Activated T-cell treated with anti-CD3 and anti-CD28 coated beads, Interleukin-2, amount 50 U/mL, for 48 hours (primary cell): ENCODE data around the gene RMND1.
A peak's percentile ranks its signal among the peaks of the same experiment; 100 is the strongest.
"Not testable (repeated sequence)": the region's sequence is repeated elsewhere in the genome, so short reads cannot be mapped to it uniquely, and the experiment has no call there.

ENCODE experiments used
- DNase-seq, 2 experiments: peaks; one replicate each; pipeline ENCODE4 v3.0.0-alpha.2; 2020

The RMND1 gene

DNA sequence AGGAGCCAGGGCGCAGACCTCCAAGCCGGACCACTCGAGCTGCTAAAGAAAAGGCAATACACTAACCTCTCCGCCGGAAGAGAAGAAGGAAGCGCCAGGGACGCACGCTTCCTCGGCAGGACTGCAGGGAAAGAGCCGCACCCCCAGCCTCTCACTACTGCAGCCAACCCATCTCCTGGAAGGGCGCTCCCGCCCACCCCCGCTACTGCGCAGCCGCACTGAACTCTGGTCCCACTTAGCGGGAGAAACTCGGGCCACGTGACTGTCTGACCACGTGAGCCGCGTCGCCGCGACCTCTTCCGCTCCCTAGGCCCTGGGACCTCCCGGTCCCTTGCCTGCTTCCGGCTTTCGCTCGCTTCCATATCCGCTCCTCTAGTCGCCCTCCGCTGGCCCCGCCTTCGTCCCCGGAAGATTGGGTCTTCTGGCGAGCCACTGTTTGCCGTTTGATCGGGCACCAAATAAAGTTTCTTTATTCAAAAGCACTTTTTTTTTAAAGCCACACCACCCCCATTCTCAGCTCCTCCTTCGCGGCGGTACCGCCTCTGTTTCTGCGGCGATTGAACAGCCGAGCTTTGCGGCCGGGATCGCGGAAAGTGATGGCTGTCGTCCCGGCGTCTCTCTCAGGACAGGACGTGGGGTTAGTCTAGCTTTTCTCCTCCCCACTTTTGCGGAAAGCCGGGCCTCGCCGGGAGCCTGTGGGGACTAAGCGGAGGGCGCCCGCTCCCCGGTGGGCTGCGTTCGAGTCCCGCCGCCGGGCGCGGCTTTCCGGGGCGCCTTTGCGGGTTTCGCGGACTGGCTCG is at the start of gene RMND1:
Gene RMND1 (minus strand): TSS at position 177 of the 800 bp plus-strand sequence. CDS start 6,315 bp downstream, outside the sequence.
- DNase-seq = peak; percentile 99

- DNase-seq = no peak
These were observed 47.6 kb upstream of the RMND1 start for GRCh38 chr6:151499551-151499950.

DNA sequence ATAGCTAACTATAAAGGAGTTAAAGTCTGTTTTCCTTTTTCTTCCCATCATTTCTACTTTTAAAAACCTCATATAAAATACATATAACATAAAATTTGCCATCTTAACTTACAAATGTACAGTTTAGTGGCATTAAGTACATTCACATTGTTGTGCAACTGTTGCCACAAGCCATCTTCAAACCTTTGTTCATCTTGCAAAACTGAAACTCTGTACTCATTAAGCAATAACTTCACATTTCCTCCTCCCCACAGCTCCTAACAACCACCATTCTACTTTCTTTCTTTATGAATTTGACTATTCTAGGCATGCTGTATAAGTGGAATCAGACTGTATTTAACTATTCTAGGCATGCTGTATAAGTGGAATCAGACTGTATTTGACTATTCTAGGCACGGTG is 46.4 kb upstream of the RMND1 start:
- DNase-seq = no peak

DNA sequence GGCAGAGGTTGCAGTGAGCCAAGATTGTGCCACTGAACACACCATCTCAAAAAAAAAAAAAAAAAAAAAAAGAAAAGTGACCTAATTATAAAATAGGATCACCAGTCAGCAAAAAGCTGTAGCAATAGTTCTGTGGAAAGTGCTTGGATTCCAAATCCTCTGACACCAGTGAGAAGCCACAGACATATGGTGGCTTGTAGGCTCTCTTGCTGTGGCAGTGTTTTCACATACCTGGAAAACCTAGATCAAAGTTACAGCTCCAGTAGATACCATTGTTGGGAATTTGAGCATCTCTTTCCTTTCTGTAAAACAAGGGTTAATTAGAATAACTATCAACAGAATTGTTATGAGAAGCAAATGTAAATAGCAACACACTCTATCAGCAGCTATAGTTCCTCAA is 46.0 kb upstream of the RMND1 start:
- DNase-seq = no peak

DNA sequence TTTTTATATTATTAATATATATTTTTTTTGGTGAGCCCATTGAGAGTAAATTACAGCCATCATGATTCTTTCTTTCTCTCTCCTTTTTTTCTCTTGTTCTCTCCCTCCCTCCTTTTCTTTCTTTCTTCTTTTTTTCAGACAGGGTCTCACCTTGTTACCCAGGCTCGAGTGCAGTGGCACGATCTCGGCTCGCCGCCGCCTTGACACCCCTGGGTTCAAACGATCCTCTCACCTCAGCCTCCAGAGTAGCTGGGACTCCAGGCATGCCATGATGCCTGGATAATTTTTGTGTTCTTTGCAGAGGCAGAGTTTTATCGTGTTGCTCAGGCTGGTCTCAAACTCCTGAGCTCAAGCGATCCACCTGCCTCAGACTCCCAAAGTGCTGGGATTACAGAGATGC is 43.5 kb upstream of the RMND1 start:
- no peak for DNase-seq

DNA sequence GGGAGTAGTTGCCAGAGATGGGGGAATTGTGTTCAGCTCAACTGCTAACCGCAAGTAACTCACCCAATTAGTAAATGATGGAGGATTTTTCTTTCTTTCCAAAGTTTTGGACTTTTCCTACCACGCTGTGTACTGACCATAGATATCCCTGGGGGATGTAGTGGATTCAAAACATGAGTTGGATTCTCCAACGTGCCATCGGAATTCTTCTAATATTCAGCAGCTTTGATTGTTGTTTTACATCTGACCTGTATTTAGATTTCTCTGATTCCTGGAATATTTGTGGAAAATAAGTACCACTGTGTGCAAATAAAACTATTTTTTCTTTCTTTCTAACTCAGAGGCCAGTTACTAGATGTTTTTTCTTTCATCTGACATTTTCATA is 43.0 kb upstream of the RMND1 start:
- DNase-seq = no peak

- peak; percentile 34 to 35 for DNase-seq
These were observed 42.5 kb upstream of the RMND1 start for GRCh38 chr6:151494235-151494935.

GRCh38 chr6:151493804-151494234 is 41.9 kb upstream of the RMND1 start, which contains the start of gene CCDC170:
Gene CCDC170, plus strand, starts transcription at chr6:151494017. Its CDS starts 112 bp downstream, at chr6:151494129.
- peak; percentile 29 to 34 for DNase-seq

GRCh38 chr6:151493161-151493803 is 41.4 kb upstream of the RMND1 start:
- no peak for DNase-seq

- no peak for DNase-seq
These were observed 39.1 kb upstream of the RMND1 start for GRCh38 chr6:151490996-151491395.

DNA sequence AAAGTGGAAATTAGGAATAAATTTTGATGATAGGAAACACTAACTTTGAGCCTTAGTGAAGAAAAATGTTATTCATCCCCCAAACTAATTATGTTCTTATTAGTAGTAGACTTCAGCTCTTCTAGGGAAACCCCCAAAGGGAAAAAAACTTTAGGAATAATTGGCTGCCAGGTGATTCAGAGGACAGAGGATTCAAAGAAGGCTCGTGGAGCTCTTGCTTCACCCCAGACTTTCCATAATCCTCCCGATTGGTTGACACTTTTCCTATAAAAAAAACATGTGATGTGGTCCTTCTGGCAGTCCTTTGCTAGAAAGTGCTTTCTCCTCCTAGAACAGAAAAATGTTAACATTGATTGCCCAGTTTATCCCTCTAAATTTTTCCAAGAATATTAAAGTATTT is 36.3 kb upstream of the RMND1 start:
- no peak for DNase-seq

- no peak for DNase-seq
These were observed 32.1 kb upstream of the RMND1 start for GRCh38 chr6:151483994-151484393.

DNA sequence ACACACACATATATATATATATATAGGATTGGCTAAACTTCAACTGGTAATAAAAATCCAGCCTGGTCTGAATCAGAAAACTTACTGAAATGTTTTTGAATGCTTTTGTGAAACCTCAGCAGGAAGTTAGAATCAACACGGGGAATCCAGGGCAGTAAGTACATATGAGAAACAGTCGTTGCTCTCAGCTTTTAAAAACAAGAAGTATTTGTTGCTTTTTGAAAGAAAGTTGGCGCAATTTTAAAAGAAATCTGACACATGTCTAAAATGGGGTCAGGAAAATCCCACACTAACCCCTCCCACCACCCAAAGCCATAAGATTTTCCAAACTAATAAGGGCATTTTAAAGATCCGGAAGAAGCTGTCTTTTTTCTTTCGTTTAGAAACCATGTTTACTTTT is 30.4 kb upstream of the RMND1 start:
- no peak for DNase-seq

GRCh38 chr6:151481786-151482185 is 29.9 kb upstream of the RMND1 start:
- DNase-seq = no peak

- no peak for DNase-seq
These were observed 26.7 kb upstream of the RMND1 start for GRCh38 chr6:151478670-151479069.

DNA sequence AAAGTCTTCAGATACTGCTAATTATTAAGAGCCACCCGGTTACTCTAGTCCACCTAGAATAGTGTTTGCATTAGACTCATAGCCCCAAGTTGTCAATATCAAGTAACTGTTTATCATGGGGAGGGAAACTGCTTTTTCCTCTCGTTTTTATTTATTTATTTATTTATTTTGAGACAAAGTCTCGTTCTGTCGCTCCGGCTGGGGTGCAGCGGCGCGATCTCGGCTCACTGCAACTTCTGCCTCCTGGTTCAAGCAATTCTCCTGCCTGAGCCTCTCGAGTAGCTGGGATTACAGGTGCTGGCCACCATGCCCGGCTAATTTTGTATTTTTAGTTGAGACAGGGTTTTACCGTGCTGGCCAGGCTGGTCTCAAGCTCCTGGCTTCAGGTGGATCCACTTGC is 25.8 kb upstream of the RMND1 start:
- DNase-seq = no peak

DNA sequence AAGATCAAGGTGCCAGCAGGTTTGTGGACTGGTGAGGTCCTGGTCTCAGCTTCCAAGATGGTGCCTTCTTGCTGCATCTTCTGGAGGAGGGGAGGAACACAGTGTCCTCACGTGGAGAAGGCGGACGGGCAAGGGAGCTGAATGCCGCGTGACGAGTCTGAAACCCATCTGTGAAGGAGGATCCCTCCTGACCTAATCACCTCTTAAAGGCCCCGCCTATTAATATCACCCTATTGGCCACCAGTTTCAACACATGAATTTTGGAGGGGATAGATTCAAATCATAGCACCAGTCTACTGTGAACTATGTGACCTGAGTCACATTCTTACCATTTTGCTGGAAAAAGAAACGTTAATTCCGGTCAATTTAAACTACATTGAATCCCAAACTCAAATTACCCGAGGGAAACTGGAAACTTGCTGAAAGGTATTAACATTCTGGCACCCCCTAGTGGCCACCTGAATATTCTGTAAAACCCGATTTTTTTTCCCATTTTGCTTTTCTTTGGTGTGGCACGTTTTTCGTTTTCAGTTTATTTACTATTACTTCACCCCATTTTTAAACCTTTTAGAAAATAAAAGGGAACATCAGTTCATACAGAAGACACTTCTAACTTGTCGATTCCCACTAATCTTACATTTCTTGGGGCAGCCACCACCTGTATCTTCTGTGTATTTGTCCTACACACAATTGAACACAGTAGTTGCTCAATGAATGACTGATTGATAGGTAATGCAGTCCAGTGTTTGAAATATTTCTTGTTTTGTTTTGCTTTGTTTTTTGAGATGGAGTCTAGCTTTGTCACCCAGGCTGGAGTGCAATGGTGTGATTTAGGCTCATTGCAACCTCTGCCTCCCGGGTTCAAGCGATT is 24.0 kb upstream of the RMND1 start:
- peak in 1 of 2 experiments; percentile 29 for DNase-seq

GRCh38 chr6:151464702-151465101 is 12.8 kb upstream of the RMND1 start:
- DNase-seq = no peak

DNA sequence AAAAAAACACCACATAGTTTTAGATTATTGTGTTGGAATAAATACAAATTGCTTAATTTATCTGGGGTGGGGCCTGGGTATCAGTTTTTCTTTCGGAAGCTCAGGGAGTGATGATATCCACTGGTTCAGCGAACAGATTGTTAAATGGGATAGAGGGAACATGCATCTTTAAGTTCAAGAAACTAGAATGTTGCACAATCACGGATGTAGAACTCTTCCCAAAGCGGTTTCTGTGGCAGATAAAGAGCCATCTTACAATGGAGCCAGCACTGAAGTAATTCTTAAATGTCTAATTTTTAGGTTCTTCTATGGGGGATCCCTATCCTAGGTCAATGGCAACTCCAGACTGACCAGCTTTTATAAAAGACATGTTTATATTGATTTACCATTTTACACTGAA is 9.7 kb upstream of the RMND1 start:
- no peak for DNase-seq

- DNase-seq = not testable (repeated sequence)
These were observed 3.9 kb upstream of the RMND1 start for GRCh38 chr6:151455751-151456398.

DNA sequence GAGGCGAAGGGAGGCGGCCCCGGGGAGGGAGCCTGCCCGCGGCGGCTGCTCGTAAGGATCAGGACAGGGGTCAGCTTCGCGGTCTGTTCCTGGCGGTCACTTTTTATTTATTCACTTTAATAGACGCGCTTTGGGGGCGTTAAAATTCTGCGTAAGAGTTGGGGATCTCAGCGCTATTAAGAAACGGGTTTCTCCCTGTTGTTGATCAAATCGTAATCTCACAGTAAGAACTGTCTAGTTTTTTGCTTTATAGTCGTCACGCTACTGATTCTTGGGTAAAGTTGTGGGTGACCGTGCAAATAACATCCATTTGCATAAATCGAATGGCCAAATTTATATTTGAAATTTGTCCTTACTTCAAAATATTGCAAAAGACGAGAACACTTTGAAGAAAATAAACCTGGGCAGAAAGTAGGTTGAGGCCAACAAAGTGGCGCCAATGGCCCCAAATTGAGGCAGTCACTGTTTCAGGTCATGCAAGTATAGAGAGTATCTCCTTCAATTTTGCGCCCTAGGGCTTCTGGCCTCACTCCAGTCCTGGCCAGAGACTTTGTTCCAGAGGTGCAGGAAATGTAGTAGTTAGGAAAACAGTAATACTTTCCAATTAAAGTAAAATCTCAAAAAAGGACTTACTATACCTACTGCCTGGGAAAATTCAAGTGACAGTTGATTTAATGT is 963 bp upstream of the RMND1 start:
- peak in 1 of 2 experiments; percentile 24 for DNase-seq
